Thoracic aorta (tissue), 2 donors: ENCODE measurements around the gene KIDINS220. TPM values are rescaled to one million over a fixed set of nuclear protein-coding genes. Genes with fewer than 3 reads are reported as not detected.

Experiments used
- ATAC-seq: fragments of 150-250 bp; one replicate; pipeline ENCODE4 v1.8.0; 2017; ENCODE audit warnings: low read depth; ENCODE audit not compliant: insufficient number of reproducible peaks, low FRiP score
- DNase-seq: peaks from one replicate; pipeline ENCODE4 v3.0.0-alpha.2; 2020; ENCODE audit warnings: low spot score
- H3K27ac ChIP-seq, 2 donors: fragments of 200-600 bp; sonication (generic); 1 replicate in 1 of 2; 2 replicates in 1 of 2; pipeline ENCODE4 v1.5.1; 2016; ENCODE audit warnings: mild to moderate bottlenecking in 2 of 2, moderate library complexity in 2 of 2
- H3K27me3 ChIP-seq: fragments of 200-600 bp; sonication (generic); replicated peaks from 2 replicates; pipeline ENCODE4 v1.6.0; 2016; ENCODE audit warnings: mild to moderate bottlenecking; ENCODE audit not compliant: insufficient read depth
- H3K36me3 ChIP-seq: fragments of 200-600 bp; sonication (generic); one replicate; pipeline ENCODE4 v1.5.1; 2016
- H3K4me1 ChIP-seq, 2 donors: fragments of 200-600 bp; sonication (generic); 1 replicate in 1 of 2; 2 replicates in 1 of 2; pipeline versions ENCODE4 v1.5.1 to v1.6.0; 2016; ENCODE audit warnings: low read depth in 2 of 2, mild to moderate bottlenecking in 1 of 2; ENCODE audit not compliant: control insufficient read depth in 1 of 2
- H3K4me3 ChIP-seq: fragments of 200-600 bp; sonication (generic); 2 replicates; pipeline ENCODE4 v1.5.1; 2016; ENCODE audit warnings: mild to moderate bottlenecking
- H3K9me3 ChIP-seq: fragments of 200-600 bp; sonication (generic); 2 replicates; pipeline ENCODE4 v1.5.1; 2016
- CTCF ChIP-seq: fragments of 200-600 bp; sonication (generic); IDR thresholded peaks from one replicate; pipeline ENCODE4 v1.5.1; 2019; ENCODE audit warnings: antibody characterized with exemption
- total RNA-seq, 2 donors: library from RNA; depleted of rRNA; stranded (reverse); fragments of >200 nt; gene quantifications; one replicate each; pipeline versions ENCODE4 v1.1.0 to v1.2.3, GENCODE V29; 2016

Gene KIDINS220
- total RNA-seq: 100 to 1,000 TPM; 107 to 113 TPM

- no peaks in the 10 kb centered on the region for H3K36me3 ChIP-seq
- H3K27me3 ChIP-seq: no peaks in the 10 kb centered on the region
- no peak for TF ChIP-seq CTCF
- peak within 1 kb of the TSS; percentile 61 to 79 for H3K27ac ChIP-seq
- DNase-seq (peak; percentile 25), ATAC-seq (peak; percentile 92)
- H3K4me3 ChIP-seq: peak within 1 kb of the TSS; percentile 84
- no peaks in the 10 kb centered on the region for H3K9me3 ChIP-seq
- peaks cover 22 to 40% of the 10 kb centered on the region in 2 donors for H3K4me1 ChIP-seq
Measured at GRCh38 chr2:8836971-8837794, at the start of gene KIDINS220. KIDINS220 (minus strand) TSS chr2:8837613; CDS start chr2:8827093, 10,520 bp downstream.

- H3K27ac ChIP-seq: no peak overlapping the region
- H3K9me3 ChIP-seq: no peaks in the 10 kb centered on the region
- H3K27me3 ChIP-seq: no peaks in the 10 kb centered on the region
- no peaks in the 10 kb centered on the region for H3K36me3 ChIP-seq
- H3K4me1 ChIP-seq: no peaks in the 10 kb centered on the region
- TF ChIP-seq CTCF: no peak
- H3K4me3 ChIP-seq: no peak overlapping the region
- DNase-seq (no peak), ATAC-seq (no peak)
Measured at GRCh38 chr2:8886876-8887275, 49.5 kb upstream of the KIDINS220 start.

GRCh38 chr2:8886202-8886518 is 48.7 kb upstream of the KIDINS220 start:
- ATAC-seq (no peak), DNase-seq (no peak)
- no peak overlapping the region for H3K4me3 ChIP-seq
- no peaks in the 10 kb centered on the region for H3K27me3 ChIP-seq
- H3K9me3 ChIP-seq: no peaks in the 10 kb centered on the region
- no peak overlapping the region for H3K27ac ChIP-seq
- H3K36me3 ChIP-seq: no peaks in the 10 kb centered on the region
- TF ChIP-seq CTCF: no peak
- H3K4me1 ChIP-seq: no peaks in the 10 kb centered on the region

GRCh38 chr2:8885449-8886201 is 48.2 kb upstream of the KIDINS220 start:
- H3K27me3 ChIP-seq: no peaks in the 10 kb centered on the region
- ATAC-seq (no peak), DNase-seq (no peak)
- no peaks in the 10 kb centered on the region for H3K4me1 ChIP-seq
- H3K4me3 ChIP-seq: no peak overlapping the region
- H3K36me3 ChIP-seq: peaks cover 2% of the 10 kb centered on the region
- no peaks in the 10 kb centered on the region for H3K9me3 ChIP-seq
- H3K27ac ChIP-seq: no peak overlapping the region
- no peak for TF ChIP-seq CTCF

- Histone ChIP-seq H3K27me3 (no peaks in the 10 kb centered on the region), H3K36me3 (peaks cover 3% of the 10 kb centered on the region), H3K27ac (no peak overlapping the region), H3K4me3 (no peak overlapping the region), H3K4me1 (no peaks in the 10 kb centered on the region), H3K9me3 (no peaks in the 10 kb centered on the region)
- no peak for DNase-seq
- no peak for ATAC-seq
- no peak for TF ChIP-seq CTCF
Measured at GRCh38 chr2:8884812-8885211, 47.4 kb upstream of the KIDINS220 start.
